Measurements from ENCODE around the gene SND1. TPM values are rescaled to one million over a fixed set of nuclear protein-coding genes. Genes with fewer than 3 reads are reported as not detected.
A peak's percentile ranks its signal among the peaks of the same experiment; 100 is the strongest.

The SND1 gene
- total and polyA plus RNA-seq, 2 donors (not counting 1 experiment from before 2014, with no cell fraction given), result 137 to 174 TPM

GRCh38 chr7:127946847-127947246, 294.9 kb downstream of the SND1 start:
- no peak overlapping the region for H3K4me3 ChIP-seq (replicated peaks in 1 of 4; ENCODE audit: control extremely low read depth in 1 of 4, insufficient read depth in 1 of 4, low read depth in 3 of 4, low read length in 4 of 4)
- no peak overlapping the region for H3K9ac ChIP-seq (ENCODE audit: insufficient read depth, low read length)
- DNase-seq (ENCODE audit: low read depth in 2 of 2), result peak in 1 of 2 donors; percentile 25
- no peaks in the 10 kb centered on the region for H3K27me3 ChIP-seq (ENCODE audit: control insufficient read depth, insufficient read depth, low read length)
- no peak overlapping the region for H3K27ac ChIP-seq (ENCODE audit: insufficient read depth, low read length)
- H4K20me1 ChIP-seq (ENCODE audit: control insufficient read depth, extremely low read depth, insufficient read depth, low read length), result no peaks in the 10 kb centered on the region
- no peak for TF ChIP-seq EZH2 (IDR thresholded peaks at IDR 0.05; ENCODE audit: low read length, missing control alignments)
- TF ChIP-seq CTCF (conservative IDR thresholded peaks at IDR 0.05 in 1 of 2, IDR thresholded peaks at IDR 0.05 in 1 of 2; ENCODE audit: low read depth in 1 of 2, low read length in 2 of 2), result no peak
- no peaks in the 10 kb centered on the region for H3K79me2 ChIP-seq (ENCODE audit: control insufficient read depth, insufficient read depth, low read length)
- H3K4me2 ChIP-seq (ENCODE audit: extremely low read depth, insufficient read depth, low read length), result no peak overlapping the region
- no peaks in the 10 kb centered on the region for H3K36me3 ChIP-seq (ENCODE audit: control insufficient read depth, insufficient read depth, low read length)
- no peak overlapping the region for H2AFZ ChIP-seq (ENCODE audit: low read length)
- H3K9me3 ChIP-seq (ENCODE audit: control insufficient read depth, insufficient read depth, low read depth, low read length), result no peaks in the 10 kb centered on the region
- H3K4me1 ChIP-seq (ENCODE audit: control insufficient read depth, extremely low read depth, insufficient read depth, low read length), result peaks cover 3% of the 10 kb centered on the region

- Histone ChIP-seq H3K79me2 (ENCODE audit: control insufficient read depth, insufficient read depth, low read length) (no peaks in the 10 kb centered on the region), H3K4me3 (replicated peaks in 1 of 4; ENCODE audit: control extremely low read depth in 1 of 4, insufficient read depth in 1 of 4, low read depth in 3 of 4, low read length in 4 of 4) (no peak overlapping the region), H3K9me3 (ENCODE audit: control insufficient read depth, insufficient read depth, low read depth, low read length) (no peaks in the 10 kb centered on the region), H3K36me3 (ENCODE audit: control insufficient read depth, insufficient read depth, low read length) (no peaks in the 10 kb centered on the region), H4K20me1 (ENCODE audit: control insufficient read depth, extremely low read depth, insufficient read depth, low read length) (no peaks in the 10 kb centered on the region), H3K4me1 (ENCODE audit: control insufficient read depth, extremely low read depth, insufficient read depth, low read length) (peaks cover 3% of the 10 kb centered on the region), H3K9ac (ENCODE audit: insufficient read depth, low read length) (no peak overlapping the region), H3K4me2 (ENCODE audit: extremely low read depth, insufficient read depth, low read length) (no peak overlapping the region), H3K27me3 (ENCODE audit: control insufficient read depth, insufficient read depth, low read length) (no peaks in the 10 kb centered on the region), H2AFZ (ENCODE audit: low read length) (no peak overlapping the region), H3K27ac (ENCODE audit: insufficient read depth, low read length) (no peak overlapping the region)
- no peak for DNase-seq (ENCODE audit: low read depth in 2 of 2)
- TF ChIP-seq EZH2 (IDR thresholded peaks at IDR 0.05; ENCODE audit: low read length, missing control alignments) (no peak), CTCF (conservative IDR thresholded peaks at IDR 0.05 in 1 of 2, IDR thresholded peaks at IDR 0.05 in 1 of 2; ENCODE audit: low read depth in 1 of 2, low read length in 2 of 2) (no peak)
Observed at GRCh38 chr7:127948312-127948711, 296.3 kb downstream of the SND1 start.

- Histone ChIP-seq H3K9ac (ENCODE audit: insufficient read depth, low read length) (no peak overlapping the region), H2AFZ (ENCODE audit: low read length) (no peak overlapping the region)
- peak in 1 of 2 donors; percentile 38 for DNase-seq (ENCODE audit: low read depth in 2 of 2)
Observed at GRCh38 chr7:127948930-127949329, 296.9 kb downstream of the SND1 start.

More at GRCh38 chr7:127948930-127949329, 296.9 kb downstream of the SND1 start:
- Histone ChIP-seq H3K36me3 (ENCODE audit: control insufficient read depth, insufficient read depth, low read length) (no peaks in the 10 kb centered on the region), H3K27ac (ENCODE audit: insufficient read depth, low read length) (no peak overlapping the region), H4K20me1 (ENCODE audit: control insufficient read depth, extremely low read depth, insufficient read depth, low read length) (no peaks in the 10 kb centered on the region), H3K27me3 (ENCODE audit: control insufficient read depth, insufficient read depth, low read length) (no peaks in the 10 kb centered on the region), H3K4me3 (replicated peaks in 1 of 4; ENCODE audit: control extremely low read depth in 1 of 4, insufficient read depth in 1 of 4, low read depth in 3 of 4, low read length in 4 of 4) (no peak overlapping the region), H3K9me3 (ENCODE audit: control insufficient read depth, insufficient read depth, low read depth, low read length) (no peaks in the 10 kb centered on the region), H3K79me2 (ENCODE audit: control insufficient read depth, insufficient read depth, low read length) (no peaks in the 10 kb centered on the region), H3K4me1 (ENCODE audit: control insufficient read depth, extremely low read depth, insufficient read depth, low read length) (peaks cover 3% of the 10 kb centered on the region), H3K4me2 (ENCODE audit: extremely low read depth, insufficient read depth, low read length) (no peak overlapping the region)
- no peak for TF ChIP-seq EZH2 (IDR thresholded peaks at IDR 0.05; ENCODE audit: low read length, missing control alignments)
- TF ChIP-seq CTCF (conservative IDR thresholded peaks at IDR 0.05 in 1 of 2, IDR thresholded peaks at IDR 0.05 in 1 of 2; ENCODE audit: low read depth in 1 of 2, low read length in 2 of 2), result no peak
